ENCODE measurements around the gene DCLK2. TPM values are rescaled to one million over a fixed set of nuclear protein-coding genes. Genes with fewer than 3 reads are reported as not detected.

Gene DCLK2
- total and polyA plus RNA-seq, 2 of the 8 experiments (the other 6 are each of a cell fraction or from before 2014, with no cell fraction given) = 0.32 to 0.37 TPM

DNA sequence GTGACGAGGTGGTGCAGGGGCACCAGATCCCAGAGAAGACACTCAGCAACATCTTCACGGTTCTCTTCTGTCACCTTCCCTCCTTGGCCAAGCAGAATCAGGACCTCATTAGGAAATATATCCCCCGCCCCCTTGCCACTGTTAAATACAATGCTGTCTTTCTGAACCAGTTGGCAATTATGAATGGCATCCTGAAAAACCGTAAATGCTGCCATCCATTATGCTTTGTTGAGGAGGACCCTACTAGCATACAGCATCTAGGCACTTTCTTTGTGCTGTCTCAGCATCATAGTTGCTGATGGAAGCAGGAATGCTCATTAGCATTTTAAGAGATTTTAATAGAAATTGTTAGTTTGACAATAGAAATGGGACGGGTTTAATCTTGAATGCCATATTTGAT is 138.5 kb downstream of the DCLK2 start:
- Histone ChIP-seq H3K4ac (replicated peaks; ENCODE audit: insufficient read length, low read depth, low read length) (no peak overlapping the region), H2BK12ac (ENCODE audit: low read depth, low read length) (no peak overlapping the region), H4K91ac (replicated peaks; ENCODE audit: insufficient read length, low read length) (no peak overlapping the region), H3K4me2 (ENCODE audit: insufficient read depth in 1 of 2, low read depth in 2 of 2, low read length in 2 of 2) (no peak overlapping the region), H4K20me1 (replicated peaks in 1 of 2; ENCODE audit: control insufficient read depth in 1 of 2, insufficient read depth in 2 of 2, low read length in 2 of 2) (no peaks in the 10 kb centered on the region), H3K56ac (replicated peaks; ENCODE audit: insufficient read length, low read depth, low read length) (no peak overlapping the region), H3K18ac (ENCODE audit: extremely low read depth, low read length) (no peak overlapping the region), H4K5ac (ENCODE audit: insufficient read length, low read depth, low read length) (no peak overlapping the region), H3K23ac (ENCODE audit: insufficient read length) (no peak overlapping the region), H3K9ac (replicated peaks in 1 of 4; ENCODE audit: extremely low read depth in 1 of 4, low read depth in 3 of 4, low read length in 3 of 4) (no peak overlapping the region), H2BK20ac (ENCODE audit: low read length) (no peak overlapping the region), H3K4me3 (ENCODE audit: extremely low read depth in 1 of 4, insufficient read depth in 2 of 4, low read depth in 3 of 4, low read length in 4 of 4) (no peak overlapping the region), H3K23me2 (ENCODE audit: low read depth, low read length) (no peaks in the 10 kb centered on the region), H3K27me3 (replicated peaks in 1 of 4; ENCODE audit: control insufficient read depth in 3 of 4, extremely low read depth in 1 of 4, insufficient read depth in 3 of 4, low read length in 3 of 4) (no peaks in the 10 kb centered on the region; a peak in 1 of 7 replicates), H2AFZ (ENCODE audit: low read length) (no peak overlapping the region; the same call in 1 of the 2 replicates), H4K8ac (ENCODE audit: extremely low read depth, insufficient read depth, low read length) (no peak overlapping the region; the same call in 1 of the 2 replicates), H3K9me3 (ENCODE audit: insufficient read depth in 2 of 2, low read depth in 1 of 2, low read length in 1 of 2) (no peaks in the 10 kb centered on the region), H2BK15ac (ENCODE audit: low read length) (no peak overlapping the region), H3K4me1 (replicated peaks in 1 of 4; ENCODE audit: control insufficient read depth in 3 of 4, insufficient read depth in 4 of 4, low read length in 3 of 4) (peaks cover 0 to 7% (median 0%) of the 10 kb centered on the region in 4 experiments; a peak in 4 of 7 replicates), H3K36me3 (ENCODE audit: control insufficient read depth in 2 of 4, insufficient read depth in 4 of 4, low read length in 3 of 4) (no peaks in the 10 kb centered on the region), H3K79me1 (ENCODE audit: low read depth, low read length) (no peaks in the 10 kb centered on the region), H3K79me2 (ENCODE audit: control insufficient read depth in 1 of 2, insufficient read depth in 2 of 2, low read length in 2 of 2) (no peaks in the 10 kb centered on the region), H3K14ac (ENCODE audit: insufficient read length) (no peak overlapping the region), H2BK120ac (replicated peaks; ENCODE audit: low read depth, low read length) (no peak overlapping the region), H2BK5ac (ENCODE audit: low read depth, low read length) (no peak overlapping the region), H3K27ac (ENCODE audit: low read depth, low read length) (no peak overlapping the region), H2AK5ac (ENCODE audit: low read depth, low read length) (no peak overlapping the region)
- ChIA-PET CTCF (ENCODE audit: partially characterized antibody) (interaction anchor here (0.6 to 4.2 kb wide), 10 partner anchors 8 to 234 kb away, joined by 3 to 23 read pairs (median 6); no protein-coding TSS in a partner anchor), POLR2A (ENCODE audit: partially characterized antibody) (no interaction called here)
- FAIRE-seq (no peak), DNase-seq (ENCODE audit: low read depth in 1 of 2, low spot score in 2 of 2) (no peak)
- 91% methylated on average over 5 of the region's 5 CpGs; no CpG with 5 or more reads in 1 of the 2 experiments for WGBS, 2 experiments (ENCODE audit: extremely low coverage in 1 of 2, insufficient coverage in 1 of 2, insufficient read length in 1 of 2, insufficient replicate concordance in 2 of 2, low coverage in 1 of 2, low lambda C conversion rate in 2 of 2, missing lambda C conversion rate in 1 of 2)
- TF ChIP-seq, protein P1, sequence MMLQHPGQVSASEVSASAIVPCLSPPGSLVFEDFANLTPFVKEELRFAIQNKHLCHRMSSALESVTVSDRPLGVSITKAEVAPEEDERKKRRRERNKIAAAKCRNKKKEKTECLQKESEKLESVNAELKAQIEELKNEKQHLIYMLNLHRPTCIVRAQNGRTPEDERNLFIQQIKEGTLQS (IDR thresholded peaks at IDR 0.05; ENCODE audit: insufficient read depth, low read depth, low read length) = no peak
- TF ChIP-seq TEAD4 (IDR thresholded peaks at IDR 0.05; ENCODE audit: low read depth, low read length) (no peak), SIN3A (conservative IDR thresholded peaks at IDR 0.05 in 1 of 2, IDR thresholded peaks at IDR 0.05 in 1 of 2; ENCODE audit: low read depth in 1 of 2, low read length in 2 of 2) (no peak), JUN (IDR thresholded peaks at IDR 0.05; ENCODE audit: low read depth, low read length) (no peak), CBX5 (IDR thresholded peaks at IDR 0.05; ENCODE audit: low read depth, low read length) (no peak), EGR1 (IDR thresholded peaks at IDR 0.05; ENCODE audit: borderline replicate concordance, low read depth, low read length) (no peak), TAF1 (IDR thresholded peaks at IDR 0.05; ENCODE audit: low read depth, low read length) (no peak), GTF2F1 (IDR thresholded peaks at IDR 0.05; ENCODE audit: borderline replicate concordance, low read depth, low read length) (no peak), BACH1 (IDR thresholded peaks at IDR 0.05; ENCODE audit: low read length) (no peak), TCF12 (IDR thresholded peaks at IDR 0.05; ENCODE audit: low read depth, low read length) (no peak), SUZ12 (IDR thresholded peaks at IDR 0.05; ENCODE audit: low read length) (no peak), TAF7 (optimal IDR thresholded peaks at IDR 0.05; ENCODE audit: borderline replicate concordance, low read depth, low read length) (no peak), RFX5 (IDR thresholded peaks at IDR 0.05; ENCODE audit: borderline replicate concordance, low read depth, low read length) (no peak), RBBP5 (IDR thresholded peaks at IDR 0.05; ENCODE audit: borderline replicate concordance, low read depth, low read length) (no peak)
